AG04450 (cell line): ENCODE results near the gene PLXNA4. TPM values are rescaled to one million over a fixed set of nuclear protein-coding genes. Genes with fewer than 3 reads are reported as not detected.

ENCODE experiments used
- CTCF ChIA-PET: fragments of 300-600, 350-600 bp; formaldehyde crosslinking; extraction: SDS; loops from one replicate; lab custom pipeline; 2022; ENCODE audit warnings: antibody characterized with exemption, inconsistent platforms; lab: Charles Lee
- POLR2A ChIA-PET: fragments of 350-600 bp; formaldehyde crosslinking; extraction: SDS; loops from one replicate; lab custom pipeline; 2021; ENCODE audit warnings: antibody characterized with exemption, inconsistent platforms; lab: Yijun Ruan, JAX
- DNase-seq: peaks from one replicate; pipeline ENCODE4 v3.0.0-alpha.2; 2011; ENCODE audit warnings: low read depth, low spot score
- H3K27ac ChIP-seq: one replicate; pipeline ENCODE4 v1.5.1; 2012; ENCODE audit warnings: low read depth, low read length, control low read depth
- H3K27me3 ChIP-seq: one replicate; pipeline ENCODE4 v1.6.0; 2012; ENCODE audit warnings: low read length; ENCODE audit not compliant: control insufficient read depth, insufficient read depth
- H3K4me3 ChIP-seq: 2 replicates; pipeline ENCODE4 v1.5.1; 2011; ENCODE audit warnings: mild to moderate bottlenecking, low read depth, low read length, control low read depth
- H3K9me3 ChIP-seq: 2 replicates; pipeline ENCODE4 v1.5.1; 2012; ENCODE audit warnings: low read length; ENCODE audit not compliant: control insufficient read depth, insufficient read depth
- CTCF ChIP-seq: IDR thresholded peaks from 2 replicates; pipeline ENCODE4 v1.5.1; 2011; ENCODE audit warnings: low read depth, low read length, control low read depth, inconsistent platforms
- polyA plus RNA-seq: library from polyadenylated mRNA; depleted of rRNA; stranded (reverse); fragments of >200 nt; gene quantifications from 2 replicates; pipeline ENCODE4 v1.2.3, GENCODE V29; 2011

The PLXNA4 gene
- polyA plus RNA-seq, 1 experiment = 0.05 TPM

- TF ChIP-seq CTCF = no peak
- H3K9me3 ChIP-seq = no peaks in the 10 kb centered on the region
- H3K27me3 ChIP-seq = no peaks in the 10 kb centered on the region
- ChIA-PET CTCF (no interaction called here), POLR2A (no interaction called here)
- no peak overlapping the region for H3K4me3 ChIP-seq
- no peak overlapping the region for H3K27ac ChIP-seq
- no peak for DNase-seq
Observed at GRCh38 chr7:132262160-132262470, 314.2 kb downstream of the PLXNA4 start.

- CTCF ChIA-PET = no interaction called here
- Histone ChIP-seq H3K27me3 (no peaks in the 10 kb centered on the region), H3K27ac (no peak overlapping the region), H3K9me3 (no peaks in the 10 kb centered on the region), H3K4me3 (no peak overlapping the region)
- POLR2A ChIA-PET = no interaction called here
- TF ChIP-seq CTCF = no peak
- no peak for DNase-seq
Observed at GRCh38 chr7:132261327-132262159, 314.7 kb downstream of the PLXNA4 start.

- H3K27me3 ChIP-seq = no peaks in the 10 kb centered on the region
- no peak for TF ChIP-seq CTCF
- ChIA-PET CTCF (interaction anchor here (1.1 kb wide), 1 partner anchor 254 kb away, joined by 5 read pairs; no protein-coding TSS in a partner anchor), POLR2A (no interaction called here)
- no peak for DNase-seq
- no peak overlapping the region for H3K27ac ChIP-seq
- no peak overlapping the region for H3K4me3 ChIP-seq
- no peaks in the 10 kb centered on the region for H3K9me3 ChIP-seq
Observed at GRCh38 chr7:132258231-132258630, 318.0 kb downstream of the PLXNA4 start.

GRCh38 chr7:132257253-132257652 is 319.0 kb downstream of the PLXNA4 start:
- Histone ChIP-seq H3K27ac (no peak overlapping the region), H3K4me3 (no peak overlapping the region), H3K9me3 (no peaks in the 10 kb centered on the region), H3K27me3 (no peaks in the 10 kb centered on the region)
- ChIA-PET POLR2A (no interaction called here), CTCF (interaction anchor here (1.1 kb wide), 1 partner anchor 253 kb away, joined by 5 read pairs; no protein-coding TSS in a partner anchor)
- no peak for TF ChIP-seq CTCF
- no peak for DNase-seq

- DNase-seq = no peak
- no peak for TF ChIP-seq CTCF
- Histone ChIP-seq H3K9me3 (no peaks in the 10 kb centered on the region), H3K4me3 (no peak overlapping the region), H3K27me3 (no peaks in the 10 kb centered on the region), H3K27ac (no peak overlapping the region)
- CTCF ChIA-PET = no interaction called here
- POLR2A ChIA-PET = no interaction called here
Observed at GRCh38 chr7:132256721-132257212, 319.5 kb downstream of the PLXNA4 start.
